Measurements from ENCODE around the gene LOX. TPM values are rescaled to one million over a fixed set of nuclear protein-coding genes. Genes with fewer than 3 reads are reported as not detected.

LOX gene
- total RNA-seq, 4 donors from 2014 or later: 2.8 to 17.4 (median 11.9) TPM

DNA sequence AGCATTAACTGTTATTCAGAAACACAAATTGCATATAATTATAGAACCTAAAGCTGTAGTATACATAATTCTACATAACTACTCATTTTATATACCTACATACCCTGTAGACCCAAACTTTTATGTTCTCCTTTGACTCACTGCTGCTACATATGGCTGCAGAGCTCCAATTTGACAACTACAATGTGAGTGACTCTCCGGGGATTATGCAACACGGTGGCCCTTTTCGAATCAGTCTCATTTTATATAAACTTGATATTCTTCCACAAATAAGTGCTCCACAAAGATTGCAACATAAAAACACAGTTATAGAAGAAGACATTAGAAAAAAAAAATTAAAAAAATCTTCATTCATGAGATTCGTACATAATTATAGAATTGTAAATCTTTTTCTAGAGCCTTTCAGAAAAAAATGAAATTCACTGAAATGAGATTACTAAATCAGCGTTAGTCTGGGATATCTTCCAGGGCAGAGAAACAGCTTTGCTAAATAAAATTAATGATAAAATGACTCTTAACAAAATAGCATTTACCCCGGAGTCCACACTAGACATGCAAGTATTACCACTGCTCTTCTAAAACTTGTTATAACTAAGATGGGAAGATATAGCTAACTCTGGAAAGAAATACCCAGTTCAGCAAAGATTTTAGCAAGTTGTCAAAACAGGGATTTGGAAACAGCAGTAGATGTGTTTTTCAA is 63.7 kb downstream of the LOX start:
- Histone ChIP-seq H3K9me3 (no peaks in the 10 kb centered on the region), H3K4me1 (peaks cover 0 to 23% (median 4%) of the 10 kb centered on the region in 3 donors), H3K36me3 (no peaks in the 10 kb centered on the region), H3K4me3 (no peak overlapping the region), H3K27ac (no peak overlapping the region), H3K27me3 (no peaks in the 10 kb centered on the region)
- no peak for ATAC-seq
- no peak for TF ChIP-seq POLR2A (IDR thresholded peaks at IDR 0.05)
- no peak for TF ChIP-seq POLR2AphosphoS5 (IDR thresholded peaks at IDR 0.05)
- TF ChIP-seq EP300 (IDR thresholded peaks at IDR 0.05): no peak
- 26 to 38% methylated on average over 6 of the region's 6 CpGs for WGBS, 2 donors (ENCODE audit: low coverage in 1 of 2)

Other genes starting within 250 kb of the LOX start
- gene FTMT, start 226.4 kb downstream of the LOX start, total RNA-seq: not detected
- 10 to 100 TPM; 13.1 to 19.8 (median 17.0) TPM for gene SRFBP1, start 116.3 kb downstream of the LOX start, total RNA-seq
- 1 to 10 TPM in 2 of 4 donors, under 1 TPM in 2; 0.52 to 1.3 (median 1.0) TPM for gene ZNF474, start 51.3 kb upstream of the LOX start, total RNA-seq
- 1 to 10 TPM; 1.1 to 2.9 (median 1.9) TPM for gene SNCAIP, start 234.0 kb upstream of the LOX start, total RNA-seq

All from gastroesophageal sphincter (tissue), 4 donors.